C4-2B (cell line): ENCODE measurements around the gene CDH24.

Experiments
- ZFX ChIP-seq: fragments of 450-650 bp; IDR thresholded peaks from 2 replicates; pipeline ENCODE4 v1.6.1; 2017
- TF ChIP-seq, protein P1 (sequence below): fragments of 450-650 bp; conservative IDR thresholded peaks from 2 replicates; pipeline ENCODE4 v1.5.1; 2017; ENCODE audit warnings: mild to moderate bottlenecking

DNA sequence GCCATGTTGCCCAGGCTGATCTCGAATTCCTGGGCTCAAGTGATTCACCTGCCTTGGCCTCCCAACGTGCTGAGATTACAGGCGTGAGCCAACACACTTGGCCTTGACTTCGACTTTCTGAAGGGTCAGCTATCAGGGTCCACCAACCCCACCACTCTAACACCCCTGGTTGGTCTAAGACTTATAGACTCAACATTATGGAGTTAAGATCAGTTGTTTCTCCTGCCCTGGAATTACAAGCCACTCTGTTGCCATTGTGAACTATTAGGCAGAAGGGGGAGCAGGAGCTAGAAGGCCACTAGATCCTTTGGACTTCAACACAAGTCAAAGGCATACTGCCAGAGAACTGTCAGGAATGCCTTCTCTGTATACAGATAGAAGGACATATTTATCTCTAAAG, 17.2 kb downstream of the CDH24 start:
- TF ChIP-seq, protein P1, sequence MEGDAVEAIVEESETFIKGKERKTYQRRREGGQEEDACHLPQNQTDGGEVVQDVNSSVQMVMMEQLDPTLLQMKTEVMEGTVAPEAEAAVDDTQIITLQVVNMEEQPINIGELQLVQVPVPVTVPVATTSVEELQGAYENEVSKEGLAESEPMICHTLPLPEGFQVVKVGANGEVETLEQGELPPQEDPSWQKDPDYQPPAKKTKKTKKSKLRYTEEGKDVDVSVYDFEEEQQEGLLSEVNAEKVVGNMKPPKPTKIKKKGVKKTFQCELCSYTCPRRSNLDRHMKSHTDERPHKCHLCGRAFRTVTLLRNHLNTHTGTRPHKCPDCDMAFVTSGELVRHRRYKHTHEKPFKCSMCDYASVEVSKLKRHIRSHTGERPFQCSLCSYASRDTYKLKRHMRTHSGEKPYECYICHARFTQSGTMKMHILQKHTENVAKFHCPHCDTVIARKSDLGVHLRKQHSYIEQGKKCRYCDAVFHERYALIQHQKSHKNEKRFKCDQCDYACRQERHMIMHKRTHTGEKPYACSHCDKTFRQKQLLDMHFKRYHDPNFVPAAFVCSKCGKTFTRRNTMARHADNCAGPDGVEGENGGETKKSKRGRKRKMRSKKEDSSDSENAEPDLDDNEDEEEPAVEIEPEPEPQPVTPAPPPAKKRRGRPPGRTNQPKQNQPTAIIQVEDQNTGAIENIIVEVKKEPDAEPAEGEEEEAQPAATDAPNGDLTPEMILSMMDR: no peak
- TF ChIP-seq ZFX: no peak
